HG03439 (cell line): Measurements from ENCODE around the gene PTER.

Experiments
- ATAC-seq: cut with Tn5 transposase; IDR thresholded peaks from one replicate; pipeline ENCODE4 v1.9.1; 2021; ENCODE audit warnings: mild to moderate bottlenecking, moderate library complexity; ENCODE audit not compliant: unreplicated experiment

PTER gene

GRCh38 chr10:16470747-16471146 lies 33.9 kb downstream of the PTER start:
- ATAC-seq = no peak

- ATAC-seq = no peak
Observed at GRCh38 chr10:16472828-16473227, 36.0 kb downstream of the PTER start.

- no peak for ATAC-seq
Observed at GRCh38 chr10:16477757-16478156, 40.9 kb downstream of the PTER start.

GRCh38 chr10:16478801-16479200 lies 42.0 kb downstream of the PTER start:
- ATAC-seq = no peak

- no peak for ATAC-seq
Observed at GRCh38 chr10:16481052-16481728, 44.4 kb downstream of the PTER start.

GRCh38 chr10:16483241-16483917 lies 46.6 kb downstream of the PTER start:
- ATAC-seq = no peak

GRCh38 chr10:16490511-16490910 lies 53.7 kb downstream of the PTER start:
- no peak for ATAC-seq

- no peak for ATAC-seq
Observed at GRCh38 chr10:16491933-16492332, 55.1 kb downstream of the PTER start.

GRCh38 chr10:16493884-16494536 lies 57.2 kb downstream of the PTER start:
- no peak for ATAC-seq

- no peak for ATAC-seq
Observed at GRCh38 chr10:16497911-16498310, 61.1 kb downstream of the PTER start.

GRCh38 chr10:16505161-16505560 lies 68.4 kb downstream of the PTER start:
- ATAC-seq = no peak

- ATAC-seq = no peak
Observed at GRCh38 chr10:16509996-16510395, 73.2 kb downstream of the PTER start.

GRCh38 chr10:16510843-16511242 lies 74.0 kb downstream of the PTER start:
- no peak for ATAC-seq

GRCh38 chr10:16518822-16519221 lies 82.0 kb downstream of the PTER start:
- no peak for ATAC-seq

- ATAC-seq = peak; percentile 75
Observed at GRCh38 chr10:16519250-16519907, 82.6 kb downstream of the PTER start.

- ATAC-seq = peak; percentile 33
Observed at GRCh38 chr10:16519908-16520861, 83.4 kb downstream of the PTER start.

GRCh38 chr10:16520900-16521299 lies 84.1 kb downstream of the PTER start:
- peak; percentile 31 for ATAC-seq

- ATAC-seq = peak; percentile 34
Observed at GRCh38 chr10:16521311-16522016, 84.7 kb downstream of the PTER start, which contains the start of gene C1QL3. Gene C1QL3, minus strand, starts transcription at chr10:16521879. Its CDS starts 814 bp downstream, at chr10:16521065.

GRCh38 chr10:16527452-16527851 lies 90.6 kb downstream of the PTER start:
- ATAC-seq = no peak

GRCh38 chr10:16529853-16530252 lies 93.0 kb downstream of the PTER start:
- no peak for ATAC-seq
